HepG2 (cell line): ENCODE data around the gene ST6GALNAC2. TPM values are rescaled to one million over a fixed set of nuclear protein-coding genes. Genes with fewer than 3 reads are reported as not detected.
A peak's percentile ranks its signal among the peaks of the same experiment; 100 is the strongest.

ENCODE experiments used
- ATAC-seq: fragments of 200-7000 bp; cut with Tn5 transposase; 3 replicates; pipeline ENCODE4 v1.9.1; 2020; ENCODE audit warnings: mild to moderate bottlenecking, moderate library complexity
- BruUV-seq: library from RNA; stranded (reverse); fragments of 400-500 nt; replicated peaks from 2 replicates; lab custom pipeline; 2021; lab: Mats Ljungman, UMichigan
- CTCF ChIA-PET: fragments of 300-600 bp; formaldehyde crosslinking; extraction: SDS; loops from one replicate; lab custom pipeline; 2021; ENCODE audit warnings: low total read pairs, inconsistent platforms, low intra/inter-chr PET ratio; lab: Yijun Ruan, JAX
- POLR2A ChIA-PET: fragments of 350-600 bp; sonication (Branson Sonifier 250); formaldehyde crosslinking; loops from one replicate; lab custom pipeline; 2020; ENCODE audit warnings: antibody characterized with exemption, inconsistent platforms; lab: Yijun Ruan, JAX
- DNase-seq: peaks from one replicate; pipeline ENCODE4 v3.0.0-alpha.2; 2015; ENCODE audit warnings: low spot score
- FAIRE-seq: peaks from 3 replicates; lab custom pipeline; 2011; peaks lifted over from hg19 to GRCh38; lab: Jason Lieb, UNC
- H2AFZ ChIP-seq: one replicate; pipeline ENCODE4 v1.6.1; 2011; ENCODE audit warnings: low read length, inconsistent platforms
- H3K27ac ChIP-seq: fragments of 300-600 bp; 3 replicates; pipeline ENCODE4 v1.8.0; 2011; ENCODE audit warnings: mixed run types, mild to moderate bottlenecking, mixed read lengths, low read length, inconsistent platforms; ENCODE audit not compliant: insufficient read depth; ENCODE audit errors: extremely low read length
- H3K27me3 ChIP-seq, 2 experiments: fragments of 200-600 bp in 1 of 2; 2 replicates in 1 of 2; 3 replicates in 1 of 2; pipeline versions ENCODE4 v1.6.0 to v1.8.0; 2011; ENCODE audit warnings: low read length in 2 of 2, mild to moderate bottlenecking in 2 of 2, moderate library complexity in 2 of 2, inconsistent platforms in 1 of 2; ENCODE audit not compliant: insufficient read depth in 2 of 2, control insufficient read depth in 1 of 2
- H3K36me3 ChIP-seq, 2 experiments: fragments of 200-600 bp in 1 of 2; replicated peaks in 1 of 2; 2 replicates in 1 of 2; 3 replicates in 1 of 2; pipeline versions ENCODE4 v1.5.1 to v1.8.0; 2011; ENCODE audit warnings: low read length in 2 of 2, inconsistent platforms in 1 of 2; ENCODE audit not compliant: insufficient read depth in 2 of 2, control insufficient read depth in 1 of 2
- H3K4me1 ChIP-seq: 2 replicates; pipeline ENCODE4 v1.5.1; 2012; ENCODE audit warnings: low read length, inconsistent platforms; ENCODE audit not compliant: insufficient read depth
- H3K4me2 ChIP-seq: 2 replicates; pipeline ENCODE4 v1.6.0; 2011; ENCODE audit warnings: low read depth, low read length, inconsistent platforms
- H3K4me3 ChIP-seq, 3 experiments: fragments of 200-600 bp in 1 of 3; sonication (generic), shearing (Covaris generic) in 1 of 3; replicated peaks in 1 of 3; 2 replicates each; pipeline ENCODE4 v1.5.1; 2011 to 2016; ENCODE audit warnings: low read length in 3 of 3, inconsistent platforms in 2 of 3, low read depth in 2 of 3, mild to moderate bottlenecking in 2 of 3, control low read depth in 1 of 3, mixed read lengths in 1 of 3; ENCODE audit not compliant: insufficient read depth in 1 of 3
- H3K79me2 ChIP-seq: one replicate; pipeline ENCODE4 v1.6.1; 2011; ENCODE audit warnings: low read length, inconsistent platforms; ENCODE audit not compliant: insufficient read depth
- H3K9ac ChIP-seq: 2 replicates; pipeline ENCODE4 v1.6.0; 2011; ENCODE audit warnings: mild to moderate bottlenecking, low read depth, low read length, inconsistent platforms; ENCODE audit not compliant: insufficient read depth
- H3K9me3 ChIP-seq: 2 replicates; pipeline ENCODE4 v1.5.1; 2012; ENCODE audit warnings: mild to moderate bottlenecking, low read length
- H4K20me1 ChIP-seq: 2 replicates; pipeline ENCODE4 v1.6.0; 2011; ENCODE audit warnings: inconsistent platforms, mild to moderate bottlenecking, low read length, moderate library complexity; ENCODE audit not compliant: insufficient read depth
- E2F2 ChIP-seq: sonication (generic); formaldehyde crosslinking; IDR thresholded peaks from 2 replicates; pipeline ENCODE4 v1.4.0; 2020; ENCODE audit warnings: missing genetic modification reagents, borderline replicate concordance
- GATAD2A ChIP-seq: IDR thresholded peaks from 2 replicates; pipeline ENCODE4 v1.6.1; 2016
- GFI1 ChIP-seq: sonication (generic); formaldehyde crosslinking; IDR thresholded peaks from 2 replicates; pipeline ENCODE4 v1.5.0; 2020; ENCODE audit warnings: missing genetic modification reagents, mild to moderate bottlenecking, borderline replicate concordance
- HIC2 ChIP-seq: sonication (generic); formaldehyde crosslinking; IDR thresholded peaks from 2 replicates; pipeline ENCODE4 v1.9.0; 2022; ENCODE audit warnings: low read depth, missing genetic modification reagents
- MAFF ChIP-seq: IDR thresholded peaks from 2 replicates; pipeline ENCODE4 v1.6.1; 2011; ENCODE audit warnings: low read depth, low read length, improper control_type of control experiment
- NCOA5 ChIP-seq: sonication (generic); formaldehyde crosslinking; IDR thresholded peaks from 2 replicates; pipeline ENCODE4 v1.4.0; 2020; ENCODE audit warnings: missing genetic modification reagents
- NFATC3 ChIP-seq: sonication (generic); formaldehyde crosslinking; IDR thresholded peaks from 2 replicates; pipeline ENCODE4 v1.5.1; 2020; ENCODE audit warnings: mild to moderate bottlenecking, missing genetic modification reagents
- REL ChIP-seq: sonication (generic); formaldehyde crosslinking; conservative IDR thresholded peaks from 2 replicates; pipeline ENCODE4 v1.8.0; 2022; ENCODE audit warnings: mild to moderate bottlenecking, missing genetic modification reagents, moderate library complexity
- RNF219 ChIP-seq: sonication (generic); formaldehyde crosslinking; IDR thresholded peaks from 2 replicates; pipeline ENCODE4 v1.5.0; 2020; ENCODE audit warnings: mild to moderate bottlenecking, missing genetic modification reagents
- ZC3H4 ChIP-seq: sonication (generic); formaldehyde crosslinking; IDR thresholded peaks from 2 replicates; pipeline ENCODE4 v1.4.0; 2020; ENCODE audit warnings: missing genetic modification reagents, borderline replicate concordance
- ZMAT3 ChIP-seq: sonication (generic); formaldehyde crosslinking; conservative IDR thresholded peaks from 2 replicates; pipeline ENCODE4 v1.7.0; 2021; ENCODE audit warnings: missing genetic modification reagents
- ZNF275 ChIP-seq: sonication (generic); formaldehyde crosslinking; IDR thresholded peaks from 2 replicates; pipeline ENCODE4 v1.8.0; 2022; ENCODE audit warnings: missing genetic modification reagents, mild to moderate bottlenecking, inconsistent platforms, borderline replicate concordance
- ZNF331 ChIP-seq: sonication (generic); formaldehyde crosslinking; IDR thresholded peaks from 2 replicates; pipeline ENCODE4 v1.4.0; 2020; ENCODE audit warnings: missing genetic modification reagents
- ZNF383 ChIP-seq: sonication (generic); formaldehyde crosslinking; IDR thresholded peaks from 2 replicates; pipeline ENCODE4 v1.4.0; 2020; ENCODE audit warnings: missing genetic modification reagents, mild to moderate bottlenecking, borderline replicate concordance
- ZNF782 ChIP-seq: sonication (generic); formaldehyde crosslinking; IDR thresholded peaks from 2 replicates; pipeline ENCODE4 v1.4.0; 2020; ENCODE audit warnings: missing genetic modification reagents, mild to moderate bottlenecking, borderline replicate concordance
- ZNF841 ChIP-seq: sonication (generic); formaldehyde crosslinking; IDR thresholded peaks from 2 replicates; pipeline ENCODE4 v1.8.1; 2023; ENCODE audit warnings: missing genetic modification reagents, borderline replicate concordance
- ZSCAN31 ChIP-seq: sonication (generic); formaldehyde crosslinking; IDR thresholded peaks from 2 replicates; pipeline ENCODE4 v1.5.0; 2020; ENCODE audit warnings: low read depth, mild to moderate bottlenecking, missing genetic modification reagents
- WGBS: methylation state at CpG from one replicate; pipeline ENCODE4 v1.1.6; 2017; ENCODE audit warnings: low lambda C conversion rate; 5-methylcytosine and 5-hydroxymethylcytosine counted together
- in situ Hi-C: cut with HindIII; loops from 2 replicates; pipeline ENCODE4 v1.10.0; 2017; ENCODE audit warnings: low pct_unique_long_range_greater_than_20kb; ENCODE audit not compliant: extremely low pct_ligation_motif_present
- intact Hi-C: fragments of 100-400 bp; cut with micrococcal nuclease; formaldehyde crosslinking; loops from one replicate; pipeline ENCODE4 v1.10.0; 2022; ENCODE audit not compliant: unreplicated experiment
- polyA plus RNA-seq, 8 experiments: library from polyadenylated mRNA; depleted of rRNA in 3 of 8; stranded (reverse) in 7 of 8; unstranded in 1 of 8; fragments of >200 nt; fragmentation: Illumina TruSeq in 4 of 8; extraction: Trizol in 4 of 8; gene quantifications; 2 replicates each; pipeline versions ENCODE4 v1.2.1 to v1.2.3, GENCODE V29; 2011 to 2016; ENCODE audit warnings: low read depth in 4 of 8, missing spikeins in 1 of 8, mixed read lengths in 1 of 8; ENCODE audit not compliant: insufficient read depth in 1 of 8
- total RNA-seq, 5 experiments: library from RNA; depleted of rRNA; stranded (reverse); fragments of >200 nt; fragmentation: Illumina TruSeq; extraction: Trizol; gene quantifications; 2 replicates each; pipeline ENCODE4 v1.2.3, GENCODE V29; 2016; ENCODE audit warnings: low read depth in 1 of 5

The ST6GALNAC2 gene
- total and polyA plus RNA-seq, 2 of the 13 experiments (the other 11 are each of a cell fraction or from before 2014, with no cell fraction given), result 0.12 to 0.49 TPM

GRCh38 chr17:76569607-76570279 lies 15.9 kb downstream of the ST6GALNAC2 start:
- FAIRE-seq (peak; percentile 84), DNase-seq (peak; percentile 92), ATAC-seq (peak; percentile 70)
- BruUV-seq, result no TSS peak
- in situ Hi-C loops (loop anchor here (10.0 kb wide), 1 partner anchor 55 kb away; no protein-coding TSS in a partner anchor), intact Hi-C loops (loop anchor here (2.0 kb wide), 1 partner anchor 17 kb away; no protein-coding TSS in a partner anchor)
- CTCF ChIA-PET, result interaction anchor here (2.5 kb wide), 1 partner anchor 54 kb away, joined by 10 read pairs; no protein-coding TSS in a partner anchor
- Histone ChIP-seq H3K79me2 (no peaks in the 10 kb centered on the region), H3K4me1 (peaks cover 75% of the 10 kb centered on the region), H3K4me3 (peak overlapping the region; percentile 8 to 54 (median 11); a peak in 3 of 6 replicates), H3K36me3 (peaks cover 0 to 14% of the 10 kb centered on the region in 2 experiments; a peak in 3 of 5 replicates), H3K27me3 (no peaks in the 10 kb centered on the region), H3K9ac (peak overlapping the region; percentile 14; the same call in 1 of the 2 replicates), H3K27ac (peak overlapping the region; percentile 34), H3K4me2 (peak overlapping the region; percentile 81), H4K20me1 (peaks cover 24% of the 10 kb centered on the region), H3K9me3 (no peaks in the 10 kb centered on the region), H2AFZ (no peak overlapping the region)
- POLR2A ChIA-PET, result interaction anchor here (0.7 to 6.8 kb wide), 13 partner anchors 12 to 187 kb away, joined by 3 to 129 read pairs (median 4); partner anchors contain the start of gene ST6GALNAC2
- WGBS, result 2% methylated on average over 15 of the region's 18 CpGs
- no peak for TF ChIP-seq ZNF841 (CRISPR knock-in tag)
- TF ChIP-seq ZNF782 (CRISPR knock-in tag), result no peak; the same call in 1 of the 2 replicates
- TF ChIP-seq ZSCAN31, result no peak
- TF ChIP-seq ZNF331, result peak; percentile 81
- no peak for TF ChIP-seq GFI1 (CRISPR knock-in tag)
- no peak for TF ChIP-seq REL (CRISPR knock-in tag)
- no peak for TF ChIP-seq MAFF
- TF ChIP-seq NCOA5 (CRISPR knock-in tag), result no peak
- no peak for TF ChIP-seq ZNF383 (CRISPR knock-in tag)
- TF ChIP-seq ZC3H4 (CRISPR knock-in tag), result no peak
- TF ChIP-seq ZMAT3 (CRISPR knock-in tag), result no peak
- peak; percentile 93 for TF ChIP-seq GATAD2A
- peak; percentile 98 for TF ChIP-seq HIC2 (CRISPR knock-in tag)
- no peak for TF ChIP-seq NFATC3 (CRISPR knock-in tag)
- no peak for TF ChIP-seq ZNF275 (CRISPR knock-in tag)
- no peak for TF ChIP-seq E2F2 (CRISPR knock-in tag)
- no peak for TF ChIP-seq RNF219 (CRISPR knock-in tag)
